GM12878 (cell line): Measurements from ENCODE around the gene POLRMT. TPM values are rescaled to one million over a fixed set of nuclear protein-coding genes. Genes with fewer than 3 reads are reported as not detected.

Experiments
- ATAC-seq: fragments of 200-7000 bp; cut with Tn5 transposase; 3 replicates; pipeline ENCODE4 v1.9.1; 2020; ENCODE audit warnings: mild to moderate bottlenecking, moderate library complexity
- BruUV-seq: library from RNA; stranded (reverse); fragments of 400-500 nt; replicated peaks from 2 replicates; lab custom pipeline; 2021; lab: Mats Ljungman, UMichigan
- CTCF ChIA-PET: fragments of 300-600 bp; sonication (Branson Sonifier 250); formaldehyde crosslinking; extraction: SDS; loops from one replicate; lab custom pipeline; 2021; ENCODE audit warnings: inconsistent platforms; lab: Yijun Ruan, JAX
- POLR2A ChIA-PET: fragments of 350-600 bp; formaldehyde crosslinking; extraction: SDS; loops from one replicate; lab custom pipeline; 2021; ENCODE audit warnings: inconsistent platforms; lab: Charles Lee
- RAD21 ChIA-PET: fragments of 300-600 bp; sonication (Branson Sonifier 250); formaldehyde crosslinking; loops from one replicate; lab custom pipeline; 2023; ENCODE audit warnings: antibody characterized with exemption; ENCODE audit not compliant: unreplicated experiment; lab: Charles Lee
- SMC1A ChIA-PET: fragments of 300-600 bp; sonication (Branson Sonifier 250); formaldehyde crosslinking; loops from one replicate; lab custom pipeline; 2023; ENCODE audit not compliant: unreplicated experiment, uncharacterized antibody; lab: Charles Lee
- DNase-seq: peaks from one replicate; pipeline ENCODE4 v3.0.0-alpha.2; 2011; ENCODE audit warnings: low read depth, low spot score
- FAIRE-seq: peaks from 3 replicates; lab custom pipeline; 2011; peaks lifted over from hg19 to GRCh38; lab: Jason Lieb, UNC
- H2AFZ ChIP-seq: 2 replicates; pipeline ENCODE4 v1.6.0; 2011; ENCODE audit warnings: low read depth, low read length, control low read depth; ENCODE audit not compliant: control insufficient read depth
- H3K27ac ChIP-seq: 2 replicates; pipeline ENCODE4 v1.5.1; 2011; ENCODE audit warnings: control low read depth; ENCODE audit not compliant: control insufficient read depth, insufficient read depth
- H3K27me3 ChIP-seq, 2 experiments: replicated peaks in 1 of 2; 2 replicates each; pipeline versions ENCODE4 v1.6.0 to v1.6.1; 2011; ENCODE audit warnings: low read length in 1 of 2; ENCODE audit not compliant: control insufficient read depth in 2 of 2, insufficient read depth in 2 of 2
- H3K36me3 ChIP-seq, 2 experiments: 2 replicates each; pipeline ENCODE4 v1.5.1; 2011; ENCODE audit warnings: low read length in 1 of 2; ENCODE audit not compliant: control insufficient read depth in 2 of 2, insufficient read depth in 2 of 2
- H3K4me1 ChIP-seq: 2 replicates; pipeline ENCODE4 v1.6.1; 2011; ENCODE audit warnings: mild to moderate bottlenecking, low read length, moderate library complexity, mixed read lengths; ENCODE audit not compliant: control insufficient read depth, insufficient read depth
- H3K4me2 ChIP-seq: 2 replicates; pipeline ENCODE4 v1.6.0; 2011; ENCODE audit warnings: control low read depth; ENCODE audit not compliant: control insufficient read depth, insufficient read depth
- H3K4me3 ChIP-seq: fragments of 200-600 bp; sonication (generic); 2 replicates; pipeline ENCODE4 v1.5.1; 2016
- H3K79me2 ChIP-seq: 2 replicates; pipeline ENCODE4 v1.6.0; 2011; ENCODE audit warnings: low read length; ENCODE audit not compliant: control insufficient read depth, insufficient read depth
- H3K9ac ChIP-seq: 2 replicates; pipeline ENCODE4 v1.8.0; 2011; ENCODE audit warnings: low read length, control low read depth, mixed read lengths; ENCODE audit not compliant: control insufficient read depth, insufficient read depth
- H3K9me3 ChIP-seq: replicated peaks from 3 replicates; pipeline ENCODE4 v1.5.1; 2011; ENCODE audit warnings: mild to moderate bottlenecking, low read length; ENCODE audit not compliant: control insufficient read depth, insufficient read depth
- H4K20me1 ChIP-seq: 2 replicates; pipeline ENCODE4 v1.6.0; 2011; ENCODE audit not compliant: control insufficient read depth, insufficient read depth
- CHD4 ChIP-seq: fragments of 200-600 bp; sonication (generic); IDR thresholded peaks from 2 replicates; pipeline ENCODE4 v1.6.1; 2016; ENCODE audit warnings: mild to moderate bottlenecking
- HDGF ChIP-seq: fragments of 450-650 bp; IDR thresholded peaks from 2 replicates; pipeline ENCODE4 v1.6.1; 2016; ENCODE audit warnings: antibody characterized with exemption
- NR2C1 ChIP-seq: fragments of 450-650 bp; IDR thresholded peaks from 2 replicates; pipeline ENCODE4 v1.6.1; 2017; ENCODE audit warnings: antibody characterized with exemption, mild to moderate bottlenecking, moderate library complexity
- PAX5 ChIP-seq: IDR thresholded peaks from 2 replicates; pipeline ENCODE4 v1.6.1; 2011; ENCODE audit warnings: low read depth, low read length, borderline replicate concordance
- TCF3 ChIP-seq: IDR thresholded peaks from 2 replicates; pipeline ENCODE4 v1.6.1; 2012; ENCODE audit warnings: low read depth, mild to moderate bottlenecking, low read length, borderline replicate concordance; ENCODE audit not compliant: insufficient read depth
- WRNIP1 ChIP-seq: IDR thresholded peaks from 2 replicates; pipeline ENCODE4 v1.6.1; 2011; ENCODE audit warnings: low read depth, low read length, improper control_type of control experiment, borderline replicate concordance
- WGBS: methylation state at CpG from one replicate; pipeline ENCODE4 v1.1.6; 2016; ENCODE audit warnings: low lambda C conversion rate; ENCODE audit not compliant: insufficient replicate concordance, insufficient coverage; ENCODE audit errors: missing lambda C conversion rate; 5-methylcytosine and 5-hydroxymethylcytosine counted together
- in situ Hi-C: fragments of 300-500 bp; cut with MboI; formaldehyde crosslinking; loops from 9 replicates; pipeline ENCODE4 v1.14.3; 2018; ENCODE audit warnings: mixed read lengths
- intact Hi-C: fragments of 100-400 bp; cut with micrococcal nuclease; formaldehyde crosslinking; loops from one replicate; pipeline ENCODE4 v1.14.2; 2022; ENCODE audit not compliant: unreplicated experiment
- polyA plus RNA-seq, 11 experiments: library from polyadenylated mRNA; depleted of rRNA in 4 of 11; unstranded in 6 of 11; stranded (reverse) in 5 of 11; fragments of >200 nt; fragmentation: Nextera tagmentation in 4 of 11; fragmentation: Illumina TruSeq in 1 of 11; extraction: Ambion mirVana in 4 of 11; extraction: Trizol in 1 of 11; gene quantifications; 1 replicate in 1 of 11; 2 replicates in 10 of 11; pipeline versions ENCODE4 v1.2.1 to v1.2.3, GENCODE V29; 2011 to 2016; ENCODE audit warnings: inconsistent platforms in 2 of 11, missing spikeins in 2 of 11, low read depth in 1 of 11
- total RNA-seq, 4 experiments: library from RNA; depleted of rRNA in 3 of 4; stranded (reverse); fragments of >200 nt in 3 of 4; fragmentation: Illumina TruSeq in 1 of 4; extraction: Trizol in 1 of 4; gene quantifications; 2 replicates each; pipeline versions ENCODE4 v1.2.1 to v1.2.3, GENCODE V29; 2013 to 2021
- TF ChIP-seq, protein P1 (sequence below): fragments of 450-650 bp; conservative IDR thresholded peaks from 2 replicates; pipeline ENCODE4 v1.6.1; 2017; ENCODE audit warnings: mild to moderate bottlenecking, moderate library complexity
- TF ChIP-seq, protein P2 (sequence below): IDR thresholded peaks from 2 replicates; pipeline ENCODE4 v1.6.1; 2012; ENCODE audit warnings: improper control_type of control experiment, low read depth, low read length; ENCODE audit not compliant: insufficient replicate concordance
- TF ChIP-seq, protein P3 (sequence below): IDR thresholded peaks from 2 replicates; pipeline ENCODE4 v1.6.1; 2012; ENCODE audit warnings: low read depth, low read length, improper control_type of control experiment
- TF ChIP-seq, protein P4 (sequence below): fragments of 450-650 bp; IDR thresholded peaks from 2 replicates; pipeline ENCODE4 v1.6.1; 2018; ENCODE audit warnings: borderline replicate concordance, mild to moderate bottlenecking; ENCODE audit not compliant: partially characterized antibody
- TF ChIP-seq, protein P5 (sequence below): fragments of 450-650 bp; IDR thresholded peaks from 2 replicates; pipeline ENCODE4 v1.6.1; 2017; ENCODE audit warnings: low read depth, mild to moderate bottlenecking, moderate library complexity

POLRMT gene
- total and polyA plus RNA-seq, 10 of the 15 experiments (the other 5 are each of a cell fraction or from before 2014, with no cell fraction given), result 9.9 to 57.6 (median 34.6) TPM

DNA sequence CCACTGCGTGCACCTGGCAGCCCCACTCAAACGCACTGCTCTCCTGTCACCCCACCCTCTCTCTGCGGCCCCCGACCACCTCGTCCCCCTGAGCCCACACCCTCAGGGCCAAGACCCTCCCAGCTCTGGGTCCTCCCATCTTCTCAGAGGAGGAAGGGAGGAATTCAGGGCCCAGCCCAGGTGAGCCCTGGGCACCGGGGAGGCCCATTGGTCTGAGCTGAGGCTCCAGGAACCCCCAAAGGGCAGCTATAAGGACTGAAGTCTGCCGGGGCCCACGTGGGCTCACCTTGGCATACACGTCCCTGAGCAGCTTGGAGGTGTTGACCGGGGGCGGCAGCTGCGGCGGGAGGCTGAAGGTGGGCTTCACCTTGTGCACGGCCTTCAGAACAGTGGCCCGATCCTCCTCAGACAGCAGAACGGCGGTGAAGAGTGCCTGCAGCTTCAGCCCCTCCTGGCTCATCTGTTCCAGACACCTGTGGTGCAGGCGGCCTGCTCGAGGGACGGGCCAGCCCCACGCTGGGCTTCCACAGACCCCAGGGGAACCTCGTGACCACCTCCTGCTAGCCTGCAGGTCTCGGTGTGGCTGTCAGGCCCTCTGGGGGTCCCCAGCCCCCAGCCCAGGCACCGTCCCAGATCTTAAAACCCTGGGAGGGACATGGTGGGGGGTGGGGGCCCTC is 8.8 kb downstream of the POLRMT start:
- POLR2A ChIA-PET, result no interaction called here
- BruUV-seq, result no TSS peak
- RAD21 ChIA-PET, result no interaction called here
- Histone ChIP-seq H2AFZ (no peak overlapping the region), H3K9me3 (no peaks in the 10 kb centered on the region; the same call in 2 of the 3 replicates), H3K36me3 (peaks cover 1 to 4% of the 10 kb centered on the region in 2 experiments; a peak in 3 of 4 replicates), H3K27me3 (no peaks in the 10 kb centered on the region), H3K4me1 (no peaks in the 10 kb centered on the region), H3K4me3 (no peak overlapping the region), H3K4me2 (no peak overlapping the region), H3K9ac (no peak overlapping the region), H3K27ac (no peak overlapping the region), H4K20me1 (no peaks in the 10 kb centered on the region), H3K79me2 (no peaks in the 10 kb centered on the region)
- CTCF ChIA-PET, result interaction anchor here (1.5 kb wide), 1 partner anchor 39 kb away, joined by 3 read pairs; the partner anchor contains the start of gene RNF126
- no peak for FAIRE-seq
- no peak for DNase-seq
- in situ Hi-C loops, result no loop called here
- ATAC-seq, result no peak
- 94% methylated on average over 24 of the region's 24 CpGs for WGBS
- SMC1A ChIA-PET, result no interaction called here
- intact Hi-C loops, result no loop called here
- TF ChIP-seq HDGF, result no peak
- TF ChIP-seq CHD4, result no peak
- no peak for TF ChIP-seq PAX5
- TF ChIP-seq, protein P1, sequence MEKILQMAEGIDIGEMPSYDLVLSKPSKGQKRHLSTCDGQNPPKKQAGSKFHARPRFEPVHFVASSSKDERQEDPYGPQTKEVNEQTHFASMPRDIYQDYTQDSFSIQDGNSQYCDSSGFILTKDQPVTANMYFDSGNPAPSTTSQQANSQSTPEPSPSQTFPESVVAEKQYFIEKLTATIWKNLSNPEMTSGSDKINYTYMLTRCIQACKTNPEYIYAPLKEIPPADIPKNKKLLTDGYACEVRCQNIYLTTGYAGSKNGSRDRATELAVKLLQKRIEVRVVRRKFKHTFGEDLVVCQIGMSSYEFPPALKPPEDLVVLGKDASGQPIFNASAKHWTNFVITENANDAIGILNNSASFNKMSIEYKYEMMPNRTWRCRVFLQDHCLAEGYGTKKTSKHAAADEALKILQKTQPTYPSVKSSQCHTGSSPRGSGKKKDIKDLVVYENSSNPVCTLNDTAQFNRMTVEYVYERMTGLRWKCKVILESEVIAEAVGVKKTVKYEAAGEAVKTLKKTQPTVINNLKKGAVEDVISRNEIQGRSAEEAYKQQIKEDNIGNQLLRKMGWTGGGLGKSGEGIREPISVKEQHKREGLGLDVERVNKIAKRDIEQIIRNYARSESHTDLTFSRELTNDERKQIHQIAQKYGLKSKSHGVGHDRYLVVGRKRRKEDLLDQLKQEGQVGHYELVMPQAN, result no peak
- TF ChIP-seq TCF3, result no peak
- TF ChIP-seq, protein P2, sequence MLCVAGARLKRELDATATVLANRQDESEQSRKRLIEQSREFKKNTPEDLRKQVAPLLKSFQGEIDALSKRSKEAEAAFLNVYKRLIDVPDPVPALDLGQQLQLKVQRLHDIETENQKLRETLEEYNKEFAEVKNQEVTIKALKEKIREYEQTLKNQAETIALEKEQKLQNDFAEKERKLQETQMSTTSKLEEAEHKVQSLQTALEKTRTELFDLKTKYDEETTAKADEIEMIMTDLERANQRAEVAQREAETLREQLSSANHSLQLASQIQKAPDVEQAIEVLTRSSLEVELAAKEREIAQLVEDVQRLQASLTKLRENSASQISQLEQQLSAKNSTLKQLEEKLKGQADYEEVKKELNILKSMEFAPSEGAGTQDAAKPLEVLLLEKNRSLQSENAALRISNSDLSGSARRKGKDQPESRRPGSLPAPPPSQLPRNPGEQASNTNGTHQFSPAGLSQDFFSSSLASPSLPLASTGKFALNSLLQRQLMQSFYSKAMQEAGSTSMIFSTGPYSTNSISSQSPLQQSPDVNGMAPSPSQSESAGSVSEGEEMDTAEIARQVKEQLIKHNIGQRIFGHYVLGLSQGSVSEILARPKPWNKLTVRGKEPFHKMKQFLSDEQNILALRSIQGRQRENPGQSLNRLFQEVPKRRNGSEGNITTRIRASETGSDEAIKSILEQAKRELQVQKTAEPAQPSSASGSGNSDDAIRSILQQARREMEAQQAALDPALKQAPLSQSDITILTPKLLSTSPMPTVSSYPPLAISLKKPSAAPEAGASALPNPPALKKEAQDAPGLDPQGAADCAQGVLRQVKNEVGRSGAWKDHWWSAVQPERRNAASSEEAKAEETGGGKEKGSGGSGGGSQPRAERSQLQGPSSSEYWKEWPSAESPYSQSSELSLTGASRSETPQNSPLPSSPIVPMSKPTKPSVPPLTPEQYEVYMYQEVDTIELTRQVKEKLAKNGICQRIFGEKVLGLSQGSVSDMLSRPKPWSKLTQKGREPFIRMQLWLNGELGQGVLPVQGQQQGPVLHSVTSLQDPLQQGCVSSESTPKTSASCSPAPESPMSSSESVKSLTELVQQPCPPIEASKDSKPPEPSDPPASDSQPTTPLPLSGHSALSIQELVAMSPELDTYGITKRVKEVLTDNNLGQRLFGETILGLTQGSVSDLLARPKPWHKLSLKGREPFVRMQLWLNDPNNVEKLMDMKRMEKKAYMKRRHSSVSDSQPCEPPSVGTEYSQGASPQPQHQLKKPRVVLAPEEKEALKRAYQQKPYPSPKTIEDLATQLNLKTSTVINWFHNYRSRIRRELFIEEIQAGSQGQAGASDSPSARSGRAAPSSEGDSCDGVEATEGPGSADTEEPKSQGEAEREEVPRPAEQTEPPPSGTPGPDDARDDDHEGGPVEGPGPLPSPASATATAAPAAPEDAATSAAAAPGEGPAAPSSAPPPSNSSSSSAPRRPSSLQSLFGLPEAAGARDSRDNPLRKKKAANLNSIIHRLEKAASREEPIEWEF, result no peak
- no peak for TF ChIP-seq WRNIP1
- TF ChIP-seq, protein P3, sequence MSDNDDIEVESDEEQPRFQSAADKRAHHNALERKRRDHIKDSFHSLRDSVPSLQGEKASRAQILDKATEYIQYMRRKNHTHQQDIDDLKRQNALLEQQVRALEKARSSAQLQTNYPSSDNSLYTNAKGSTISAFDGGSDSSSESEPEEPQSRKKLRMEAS, result no peak
- TF ChIP-seq, protein P4, sequence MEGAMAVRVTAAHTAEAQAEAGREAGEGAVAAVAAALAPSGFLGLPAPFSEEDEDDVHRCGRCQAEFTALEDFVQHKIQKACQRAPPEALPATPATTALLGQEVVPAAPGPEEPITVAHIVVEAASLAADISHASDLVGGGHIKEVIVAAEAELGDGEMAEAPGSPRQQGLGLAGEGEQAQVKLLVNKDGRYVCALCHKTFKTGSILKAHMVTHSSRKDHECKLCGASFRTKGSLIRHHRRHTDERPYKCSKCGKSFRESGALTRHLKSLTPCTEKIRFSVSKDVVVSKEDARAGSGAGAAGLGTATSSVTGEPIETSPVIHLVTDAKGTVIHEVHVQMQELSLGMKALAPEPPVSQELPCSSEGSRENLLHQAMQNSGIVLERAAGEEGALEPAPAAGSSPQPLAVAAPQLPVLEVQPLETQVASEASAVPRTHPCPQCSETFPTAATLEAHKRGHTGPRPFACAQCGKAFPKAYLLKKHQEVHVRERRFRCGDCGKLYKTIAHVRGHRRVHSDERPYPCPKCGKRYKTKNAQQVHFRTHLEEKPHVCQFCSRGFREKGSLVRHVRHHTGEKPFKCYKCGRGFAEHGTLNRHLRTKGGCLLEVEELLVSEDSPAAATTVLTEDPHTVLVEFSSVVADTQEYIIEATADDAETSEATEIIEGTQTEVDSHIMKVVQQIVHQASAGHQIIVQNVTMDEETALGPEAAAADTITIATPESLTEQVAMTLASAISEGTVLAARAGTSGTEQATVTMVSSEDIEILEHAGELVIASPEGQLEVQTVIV, result no peak
- TF ChIP-seq, protein P5, sequence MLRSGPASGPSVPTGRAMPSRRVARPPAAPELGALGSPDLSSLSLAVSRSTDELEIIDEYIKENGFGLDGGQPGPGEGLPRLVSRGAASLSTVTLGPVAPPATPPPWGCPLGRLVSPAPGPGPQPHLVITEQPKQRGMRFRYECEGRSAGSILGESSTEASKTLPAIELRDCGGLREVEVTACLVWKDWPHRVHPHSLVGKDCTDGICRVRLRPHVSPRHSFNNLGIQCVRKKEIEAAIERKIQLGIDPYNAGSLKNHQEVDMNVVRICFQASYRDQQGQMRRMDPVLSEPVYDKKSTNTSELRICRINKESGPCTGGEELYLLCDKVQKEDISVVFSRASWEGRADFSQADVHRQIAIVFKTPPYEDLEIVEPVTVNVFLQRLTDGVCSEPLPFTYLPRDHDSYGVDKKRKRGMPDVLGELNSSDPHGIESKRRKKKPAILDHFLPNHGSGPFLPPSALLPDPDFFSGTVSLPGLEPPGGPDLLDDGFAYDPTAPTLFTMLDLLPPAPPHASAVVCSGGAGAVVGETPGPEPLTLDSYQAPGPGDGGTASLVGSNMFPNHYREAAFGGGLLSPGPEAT, result no peak
- no peak for TF ChIP-seq NR2C1
